ENCODE measurements around the gene TSPAN14.

The TSPAN14 gene

GRCh38 chr10:80452640-80453039 lies 1.5 kb upstream of the TSPAN14 start:
- TF ChIP-seq, protein P1, sequence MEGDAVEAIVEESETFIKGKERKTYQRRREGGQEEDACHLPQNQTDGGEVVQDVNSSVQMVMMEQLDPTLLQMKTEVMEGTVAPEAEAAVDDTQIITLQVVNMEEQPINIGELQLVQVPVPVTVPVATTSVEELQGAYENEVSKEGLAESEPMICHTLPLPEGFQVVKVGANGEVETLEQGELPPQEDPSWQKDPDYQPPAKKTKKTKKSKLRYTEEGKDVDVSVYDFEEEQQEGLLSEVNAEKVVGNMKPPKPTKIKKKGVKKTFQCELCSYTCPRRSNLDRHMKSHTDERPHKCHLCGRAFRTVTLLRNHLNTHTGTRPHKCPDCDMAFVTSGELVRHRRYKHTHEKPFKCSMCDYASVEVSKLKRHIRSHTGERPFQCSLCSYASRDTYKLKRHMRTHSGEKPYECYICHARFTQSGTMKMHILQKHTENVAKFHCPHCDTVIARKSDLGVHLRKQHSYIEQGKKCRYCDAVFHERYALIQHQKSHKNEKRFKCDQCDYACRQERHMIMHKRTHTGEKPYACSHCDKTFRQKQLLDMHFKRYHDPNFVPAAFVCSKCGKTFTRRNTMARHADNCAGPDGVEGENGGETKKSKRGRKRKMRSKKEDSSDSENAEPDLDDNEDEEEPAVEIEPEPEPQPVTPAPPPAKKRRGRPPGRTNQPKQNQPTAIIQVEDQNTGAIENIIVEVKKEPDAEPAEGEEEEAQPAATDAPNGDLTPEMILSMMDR (conservative IDR thresholded peaks at IDR 0.05): no peak
- peak overlapping the region; percentile 99 for H3K27ac ChIP-seq

GRCh38 chr10:80453056-80453841 lies 861 bp upstream of the TSPAN14 start:
- TF ChIP-seq, protein P1 (conservative IDR thresholded peaks at IDR 0.05): no peak
- H3K27ac ChIP-seq: peak overlapping the region; percentile 99

GRCh38 chr10:80454513-80455460 lies 677 bp downstream of the TSPAN14 start:
- TF ChIP-seq, protein P1 (conservative IDR thresholded peaks at IDR 0.05): no peak
- H3K27ac ChIP-seq: peak overlapping the region; percentile 99

DNA sequence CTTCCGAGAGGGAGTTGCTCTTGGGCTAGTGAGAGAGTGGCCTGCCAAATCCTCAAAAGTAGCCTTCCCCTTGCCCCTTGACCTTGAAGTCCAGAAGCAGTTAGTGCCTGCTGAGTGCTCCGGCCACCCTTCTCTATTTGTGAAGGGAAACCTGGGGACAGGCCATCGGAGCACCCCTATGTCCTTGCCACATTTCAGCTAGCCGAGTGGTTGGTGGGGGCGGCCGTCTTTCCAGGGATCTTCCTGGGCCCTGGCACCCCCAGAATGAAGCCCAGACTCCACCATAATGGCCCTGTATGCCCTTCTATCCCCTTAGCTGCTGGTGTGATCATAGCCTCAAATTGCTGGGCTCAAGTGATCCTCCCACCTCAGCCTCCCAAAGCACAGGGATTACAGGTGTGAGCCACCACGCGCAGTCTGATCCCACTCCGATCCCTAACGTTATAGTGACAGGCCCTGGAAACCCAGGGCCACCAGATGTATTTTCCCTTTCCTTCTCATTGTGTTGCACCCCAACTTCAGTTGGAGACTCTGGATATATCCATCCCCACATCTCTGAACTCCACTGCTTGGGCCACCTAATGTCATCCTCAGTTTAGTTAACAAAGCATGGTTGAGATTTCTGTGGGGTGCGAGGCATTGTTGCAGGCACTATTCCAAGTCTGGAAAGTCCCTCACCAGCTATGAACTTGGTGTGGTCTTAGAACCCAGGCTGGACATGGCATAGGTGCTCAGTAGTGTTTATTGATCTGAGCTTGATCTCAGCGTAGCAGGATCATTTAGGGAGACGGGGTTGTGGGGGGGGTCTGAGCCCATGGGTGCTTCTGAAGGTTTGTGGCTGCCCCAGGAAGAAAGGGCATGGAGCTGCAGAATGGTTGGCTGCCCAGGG lies 1.6 kb downstream of the TSPAN14 start:
- TF ChIP-seq, protein P1 (conservative IDR thresholded peaks at IDR 0.05): no peak
- peak overlapping the region; percentile 99 for H3K27ac ChIP-seq

GRCh38 chr10:80457554-80458262 lies 3.6 kb downstream of the TSPAN14 start:
- TF ChIP-seq, protein P1 (conservative IDR thresholded peaks at IDR 0.05): peak; percentile 43
- peak overlapping the region; percentile 99 for H3K27ac ChIP-seq

DNA sequence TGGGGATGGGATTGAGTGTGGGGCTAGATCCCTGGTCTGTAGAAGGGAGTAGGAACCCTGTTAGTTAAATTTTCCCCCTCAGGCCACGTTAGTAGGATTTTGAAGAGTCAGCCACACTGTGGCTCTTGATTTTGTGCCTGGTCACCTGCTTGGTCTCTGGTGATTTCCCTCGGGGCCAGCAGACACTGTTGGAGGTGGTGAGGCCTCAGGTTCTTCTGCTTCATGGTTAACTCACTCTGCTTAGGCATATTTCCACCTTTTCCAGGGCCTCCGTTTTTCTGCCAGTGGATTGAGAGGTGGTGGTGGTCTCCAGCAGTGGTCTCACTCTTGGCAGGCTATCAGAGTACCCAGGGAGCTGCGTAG lies 4.1 kb downstream of the TSPAN14 start:
- peak overlapping the region; percentile 99 for H3K27ac ChIP-seq
- TF ChIP-seq, protein P1 (conservative IDR thresholded peaks at IDR 0.05): peak; percentile 16

All from VCaP (cell line).